Stomach (tissue), 4 donors: ENCODE data around the gene WLS.

ENCODE experiments used
- EP300 ChIP-seq: sonication (generic); formaldehyde crosslinking; IDR thresholded peaks from one replicate; pipeline ENCODE4 v1.6.1; 2017; ENCODE audit warnings: antibody characterized with exemption
- POLR2AphosphoS5 ChIP-seq, 3 donors: sonication (generic); formaldehyde crosslinking; IDR thresholded peaks; one replicate each; pipeline ENCODE4 v1.6.1; 2016; ENCODE audit warnings: antibody characterized with exemption in 3 of 3
- TF ChIP-seq, protein P1 (sequence below), 7 experiments: fragments of 450-650 bp in 4 of 7; fragments of 200-600 bp in 3 of 7; sonication (generic) in 3 of 7; IDR thresholded peaks; one replicate each; pipeline ENCODE4 v1.5.1; 2016 to 2019; ENCODE audit warnings: antibody characterized with exemption in 7 of 7, control low read depth in 2 of 7, mild to moderate bottlenecking in 1 of 7

DNA sequence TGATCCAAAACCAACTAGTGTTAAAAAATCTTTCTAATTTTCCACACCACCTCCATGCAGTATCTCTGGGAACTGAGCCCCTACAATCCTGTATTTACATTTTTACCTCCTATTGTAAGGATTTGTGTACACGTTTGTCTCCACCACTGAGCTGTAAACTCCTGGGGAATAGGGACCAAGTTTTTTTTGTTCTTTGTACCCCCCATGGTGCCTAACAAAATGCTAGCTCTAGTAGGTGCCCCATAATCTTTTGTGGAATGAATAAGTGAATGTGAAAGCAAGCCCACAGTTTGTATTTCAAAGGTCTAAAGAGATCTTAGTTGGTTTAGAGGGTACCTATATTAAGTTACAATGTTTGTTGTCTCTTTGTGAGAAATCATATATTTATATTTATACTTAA is 879 bp upstream of the WLS start:
- TF ChIP-seq, protein P1, sequence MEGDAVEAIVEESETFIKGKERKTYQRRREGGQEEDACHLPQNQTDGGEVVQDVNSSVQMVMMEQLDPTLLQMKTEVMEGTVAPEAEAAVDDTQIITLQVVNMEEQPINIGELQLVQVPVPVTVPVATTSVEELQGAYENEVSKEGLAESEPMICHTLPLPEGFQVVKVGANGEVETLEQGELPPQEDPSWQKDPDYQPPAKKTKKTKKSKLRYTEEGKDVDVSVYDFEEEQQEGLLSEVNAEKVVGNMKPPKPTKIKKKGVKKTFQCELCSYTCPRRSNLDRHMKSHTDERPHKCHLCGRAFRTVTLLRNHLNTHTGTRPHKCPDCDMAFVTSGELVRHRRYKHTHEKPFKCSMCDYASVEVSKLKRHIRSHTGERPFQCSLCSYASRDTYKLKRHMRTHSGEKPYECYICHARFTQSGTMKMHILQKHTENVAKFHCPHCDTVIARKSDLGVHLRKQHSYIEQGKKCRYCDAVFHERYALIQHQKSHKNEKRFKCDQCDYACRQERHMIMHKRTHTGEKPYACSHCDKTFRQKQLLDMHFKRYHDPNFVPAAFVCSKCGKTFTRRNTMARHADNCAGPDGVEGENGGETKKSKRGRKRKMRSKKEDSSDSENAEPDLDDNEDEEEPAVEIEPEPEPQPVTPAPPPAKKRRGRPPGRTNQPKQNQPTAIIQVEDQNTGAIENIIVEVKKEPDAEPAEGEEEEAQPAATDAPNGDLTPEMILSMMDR (IDR thresholded peaks at IDR 0.05): no peak
- no peak for TF ChIP-seq EP300
- no peak for TF ChIP-seq POLR2AphosphoS5 (IDR thresholded peaks at IDR 0.05)
